Osteoblast (primary cell): ENCODE measurements around the gene PHKB. TPM values are rescaled to one million over a fixed set of nuclear protein-coding genes. Genes with fewer than 3 reads are reported as not detected.

Experiments
- DNase-seq: peaks from one replicate; pipeline ENCODE4 v3.0.0; 2011; ENCODE audit warnings: low spot score, mixed read lengths; ENCODE audit not compliant: insufficient read length; ENCODE audit errors: missing footprints
- H2AFZ ChIP-seq: 2 replicates; pipeline ENCODE4 v1.6.0; 2011; ENCODE audit warnings: mild to moderate bottlenecking, low read length
- H3K27ac ChIP-seq: 2 replicates; pipeline ENCODE4 v1.5.1; 2011; ENCODE audit warnings: mild to moderate bottlenecking, low read depth, low read length, moderate library complexity
- H3K27me3 ChIP-seq: 2 replicates; pipeline ENCODE4 v1.6.0; 2012; ENCODE audit warnings: mild to moderate bottlenecking, control low read depth, inconsistent platforms, low read length, moderate library complexity; ENCODE audit not compliant: insufficient read depth
- H3K36me3 ChIP-seq: 2 replicates; pipeline ENCODE4 v1.5.1; 2011; ENCODE audit warnings: mild to moderate bottlenecking, low read length, control low read depth, moderate library complexity; ENCODE audit not compliant: insufficient read depth
- H3K4me1 ChIP-seq: 2 replicates; pipeline ENCODE4 v1.5.1; 2011; ENCODE audit warnings: mild to moderate bottlenecking, low read length, control low read depth, moderate library complexity; ENCODE audit not compliant: insufficient read depth
- H3K4me2 ChIP-seq: 2 replicates; pipeline ENCODE4 v1.6.0; 2011; ENCODE audit warnings: mild to moderate bottlenecking, low read length; ENCODE audit not compliant: insufficient read depth
- H3K4me3 ChIP-seq: fragments of 200-600 bp; sonication (generic); 3 replicates; pipeline ENCODE4 v1.5.1; 2012; ENCODE audit warnings: mild to moderate bottlenecking, low read length, inconsistent platforms; ENCODE audit not compliant: insufficient read depth
- H3K79me2 ChIP-seq: 2 replicates; pipeline ENCODE4 v1.6.0; 2012; ENCODE audit warnings: mild to moderate bottlenecking, low read length, control low read depth, inconsistent platforms; ENCODE audit not compliant: insufficient read depth
- H3K9me3 ChIP-seq: 2 replicates; pipeline ENCODE4 v1.5.1; 2011; ENCODE audit warnings: low read depth, low read length, control low read depth
- H4K20me1 ChIP-seq: 2 replicates; pipeline ENCODE4 v1.6.0; 2012; ENCODE audit warnings: mild to moderate bottlenecking, low read length, control low read depth; ENCODE audit not compliant: insufficient read depth
- total RNA-seq: library from RNA; depleted of rRNA; stranded (reverse); fragments of >200 nt; gene quantifications from 2 replicates; pipeline ENCODE4 v1.2.3, GENCODE V29; 2012
- TF ChIP-seq, protein P1 (sequence below): IDR thresholded peaks from 2 replicates; pipeline ENCODE4 v1.5.1; 2011; ENCODE audit warnings: mild to moderate bottlenecking, low read depth, low read length, moderate library complexity; ENCODE audit errors: extremely low read depth

The PHKB gene
- total RNA-seq, 1 donor, result 76.4 TPM

DNA sequence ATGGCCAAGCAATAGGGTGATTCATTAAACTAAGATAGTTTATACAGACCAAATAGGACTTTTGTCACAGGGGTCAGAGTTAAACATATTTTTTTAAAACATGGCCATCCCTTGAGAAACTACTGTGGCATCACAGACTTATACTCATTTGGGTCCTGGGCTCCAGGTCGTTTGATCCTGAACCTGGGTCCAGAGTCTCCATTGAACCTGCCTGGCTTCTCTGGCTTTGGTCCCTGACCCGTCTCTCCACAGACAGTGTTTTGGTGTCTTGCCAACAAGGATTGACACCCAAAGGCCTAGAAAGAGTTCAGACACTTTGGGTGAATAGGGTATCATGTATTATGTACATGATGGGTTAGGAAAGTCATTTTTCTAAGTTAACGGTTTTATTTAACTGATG lies 236.7 kb downstream of the PHKB start:
- DNase-seq, result peak; percentile 34
- Histone ChIP-seq H3K4me2 (no peak overlapping the region), H3K27ac (no peak overlapping the region), H4K20me1 (no peaks in the 10 kb centered on the region), H3K27me3 (no peaks in the 10 kb centered on the region), H3K9me3 (no peaks in the 10 kb centered on the region), H3K79me2 (no peaks in the 10 kb centered on the region), H3K4me3 (no peak overlapping the region), H3K4me1 (no peaks in the 10 kb centered on the region), H2AFZ (no peak overlapping the region), H3K36me3 (peaks cover 22% of the 10 kb centered on the region)
- TF ChIP-seq, protein P1, sequence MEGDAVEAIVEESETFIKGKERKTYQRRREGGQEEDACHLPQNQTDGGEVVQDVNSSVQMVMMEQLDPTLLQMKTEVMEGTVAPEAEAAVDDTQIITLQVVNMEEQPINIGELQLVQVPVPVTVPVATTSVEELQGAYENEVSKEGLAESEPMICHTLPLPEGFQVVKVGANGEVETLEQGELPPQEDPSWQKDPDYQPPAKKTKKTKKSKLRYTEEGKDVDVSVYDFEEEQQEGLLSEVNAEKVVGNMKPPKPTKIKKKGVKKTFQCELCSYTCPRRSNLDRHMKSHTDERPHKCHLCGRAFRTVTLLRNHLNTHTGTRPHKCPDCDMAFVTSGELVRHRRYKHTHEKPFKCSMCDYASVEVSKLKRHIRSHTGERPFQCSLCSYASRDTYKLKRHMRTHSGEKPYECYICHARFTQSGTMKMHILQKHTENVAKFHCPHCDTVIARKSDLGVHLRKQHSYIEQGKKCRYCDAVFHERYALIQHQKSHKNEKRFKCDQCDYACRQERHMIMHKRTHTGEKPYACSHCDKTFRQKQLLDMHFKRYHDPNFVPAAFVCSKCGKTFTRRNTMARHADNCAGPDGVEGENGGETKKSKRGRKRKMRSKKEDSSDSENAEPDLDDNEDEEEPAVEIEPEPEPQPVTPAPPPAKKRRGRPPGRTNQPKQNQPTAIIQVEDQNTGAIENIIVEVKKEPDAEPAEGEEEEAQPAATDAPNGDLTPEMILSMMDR, result no peak

DNA sequence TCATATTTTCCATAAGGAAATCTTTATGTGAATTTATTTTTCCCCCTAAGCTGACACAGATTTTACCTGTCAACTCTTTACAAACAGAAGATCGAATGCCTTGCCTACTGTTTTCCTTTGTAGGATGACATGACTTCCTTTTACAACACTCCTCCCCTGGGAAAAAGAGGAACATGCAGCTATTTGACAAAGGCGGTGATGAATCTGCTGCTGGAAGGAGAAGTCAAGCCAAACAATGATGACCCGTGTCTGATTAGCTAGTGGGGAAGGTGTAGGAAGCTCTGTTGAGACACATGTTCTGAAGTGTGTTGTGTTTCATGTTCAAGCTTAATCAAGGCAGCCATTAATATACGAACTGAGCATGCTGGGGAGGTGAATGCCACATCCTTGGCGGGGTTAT lies 238.0 kb downstream of the PHKB start:
- H3K27me3 ChIP-seq, result no peaks in the 10 kb centered on the region
- TF ChIP-seq, protein P1, result no peak
- no peaks in the 10 kb centered on the region for H3K4me1 ChIP-seq
- no peak overlapping the region for H3K4me2 ChIP-seq
- H3K9me3 ChIP-seq, result no peaks in the 10 kb centered on the region
- H3K36me3 ChIP-seq, result peaks cover 22% of the 10 kb centered on the region
- H3K27ac ChIP-seq, result no peak overlapping the region
- DNase-seq, result no peak
- no peaks in the 10 kb centered on the region for H3K79me2 ChIP-seq
- no peaks in the 10 kb centered on the region for H4K20me1 ChIP-seq
- no peak overlapping the region for H3K4me3 ChIP-seq
- H2AFZ ChIP-seq, result no peak overlapping the region

DNA sequence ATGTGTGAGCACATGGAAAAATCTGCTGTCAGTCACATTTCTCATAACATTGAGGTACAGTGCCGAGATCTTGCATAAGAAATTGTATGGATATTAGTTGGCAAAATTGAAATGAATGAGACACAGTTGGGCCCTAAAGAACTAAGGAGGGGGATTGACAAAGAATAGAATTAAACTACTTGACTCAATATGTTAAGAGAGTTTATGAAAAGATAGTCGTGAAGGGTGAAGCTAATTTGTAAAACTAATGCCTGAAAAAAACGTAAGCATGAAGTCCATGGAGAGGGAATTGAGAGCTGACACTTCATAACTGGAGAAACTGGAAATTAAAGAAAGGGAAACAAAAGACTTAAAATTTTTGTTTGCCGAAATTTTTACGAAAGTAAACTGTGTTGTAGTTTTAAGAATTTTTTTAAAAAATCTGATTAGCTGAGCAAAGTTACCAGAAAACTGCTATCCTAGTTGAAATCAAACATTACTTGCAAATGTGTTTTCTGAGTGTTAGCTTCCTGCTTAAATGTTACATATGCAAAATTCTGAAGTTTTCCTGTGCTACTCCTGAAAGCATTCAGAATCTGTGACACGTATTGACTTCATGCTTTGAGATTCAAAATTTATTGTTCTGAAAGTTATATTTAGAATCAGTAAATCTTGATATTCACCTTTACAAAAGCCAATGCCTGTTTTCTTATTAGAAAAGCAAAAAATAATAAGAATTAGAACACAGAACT lies 239.9 kb downstream of the PHKB start:
- no peak overlapping the region for H3K4me2 ChIP-seq
- no peaks in the 10 kb centered on the region for H3K4me1 ChIP-seq
- H2AFZ ChIP-seq, result no peak overlapping the region

DNA sequence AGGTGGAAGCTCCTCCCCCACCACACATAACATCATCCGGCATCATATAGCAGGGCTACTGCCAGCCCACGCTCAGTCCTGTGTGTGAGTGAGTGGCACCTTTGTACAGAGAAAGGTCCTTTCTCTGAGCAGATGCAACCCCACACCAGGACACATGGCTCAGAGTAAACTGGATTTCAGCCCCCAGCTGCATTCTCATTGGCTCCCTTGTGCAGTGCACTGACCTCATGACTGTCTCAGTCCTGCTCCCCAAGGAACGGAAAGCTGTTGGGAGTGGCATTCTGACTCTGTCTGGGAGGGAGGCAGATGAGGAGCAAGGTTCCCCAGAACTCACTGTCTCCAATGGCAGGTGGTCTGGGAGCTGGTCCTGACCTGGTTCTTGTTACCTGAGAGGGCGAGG lies 244.1 kb downstream of the PHKB start:
- no peaks in the 10 kb centered on the region for H3K9me3 ChIP-seq
- no peaks in the 10 kb centered on the region for H3K36me3 ChIP-seq
- no peaks in the 10 kb centered on the region for H4K20me1 ChIP-seq
- no peak for DNase-seq
- H3K27ac ChIP-seq, result no peak overlapping the region
- no peak overlapping the region for H3K4me3 ChIP-seq
- H3K79me2 ChIP-seq, result no peaks in the 10 kb centered on the region
- no peaks in the 10 kb centered on the region for H3K4me1 ChIP-seq
- TF ChIP-seq, protein P1, result no peak
- no peak overlapping the region for H2AFZ ChIP-seq
- H3K27me3 ChIP-seq, result no peaks in the 10 kb centered on the region
- H3K4me2 ChIP-seq, result peak overlapping the region; percentile 44

More for the DNA sequence above, 239.9 kb downstream of the PHKB start:
- Histone ChIP-seq H3K36me3 (peaks cover 20% of the 10 kb centered on the region), H3K27me3 (no peaks in the 10 kb centered on the region), H3K27ac (no peak overlapping the region), H3K79me2 (no peaks in the 10 kb centered on the region), H3K4me3 (no peak overlapping the region), H4K20me1 (no peaks in the 10 kb centered on the region), H3K9me3 (no peaks in the 10 kb centered on the region)
- no peak for DNase-seq
- TF ChIP-seq, protein P1, result no peak
